Progenitor cell of endocrine pancreas (in vitro differentiated cells): ENCODE measurements around the gene PTH2. TPM values are rescaled to one million over a fixed set of nuclear protein-coding genes. Genes with fewer than 3 reads are reported as not detected.

Experiments
- DNase-seq: peaks from one replicate; pipeline ENCODE4 v3.0.0; 2021; ENCODE audit warnings: low spot score; ENCODE audit not compliant: unreplicated experiment
- H3K27ac Mint-ChIP-seq: 2 replicates; pipeline ENCODE4 v1.8.0; 2021; ENCODE audit warnings: mild to moderate bottlenecking, moderate library complexity, mixed read lengths
- H3K27me3 Mint-ChIP-seq: 2 replicates; pipeline ENCODE4 v1.8.0; 2021; ENCODE audit warnings: mixed read lengths
- H3K36me3 Mint-ChIP-seq: 2 replicates; pipeline ENCODE4 v1.8.0; 2022; ENCODE audit warnings: mixed read lengths; ENCODE audit not compliant: insufficient read depth
- H3K4me1 Mint-ChIP-seq: 2 replicates; pipeline ENCODE4 v1.8.0; 2021; ENCODE audit warnings: low read depth, mixed read lengths
- H3K4me3 Mint-ChIP-seq: 2 replicates; pipeline ENCODE4 v1.8.0; 2021; ENCODE audit warnings: low read depth, mild to moderate bottlenecking, moderate library complexity, mixed read lengths
- H3K9me3 Mint-ChIP-seq: 2 replicates; pipeline ENCODE4 v1.8.0; 2021; ENCODE audit warnings: low read depth, mixed read lengths
- CTCF ChIP-seq: fragments of 200-600 bp; sonication (generic); IDR thresholded peaks from one replicate; pipeline ENCODE4 v1.5.0; 2021; ENCODE audit warnings: antibody characterized with exemption, mild to moderate bottlenecking; ENCODE audit not compliant: unreplicated experiment
- total RNA-seq: library from RNA; stranded (reverse); gene quantifications from 2 replicates; pipeline ENCODE4 v1.2.1, GENCODE V29; 2021

PTH2 gene
- total RNA-seq, 1 donor from 2014 or later = not detected

- TF ChIP-seq CTCF = no peak
- Mint-ChIP-seq H3K9me3 (no peaks in the 10 kb centered on the region), H3K4me1 (peaks cover 4% of the 10 kb centered on the region), H3K4me3 (no peak overlapping the region), H3K27ac (no peak overlapping the region), H3K27me3 (peaks cover 85% of the 10 kb centered on the region), H3K36me3 (no peaks in the 10 kb centered on the region)
- no peak for DNase-seq
Observed at GRCh38 chr19:49438261-49438660, 15.0 kb upstream of the PTH2 start.

- Mint-ChIP-seq H3K4me1 (peaks cover 4% of the 10 kb centered on the region), H3K9me3 (no peaks in the 10 kb centered on the region), H3K27me3 (peaks cover 90% of the 10 kb centered on the region), H3K4me3 (no peak overlapping the region), H3K27ac (no peak overlapping the region), H3K36me3 (no peaks in the 10 kb centered on the region)
- TF ChIP-seq CTCF = no peak
- no peak for DNase-seq
Observed at GRCh38 chr19:49437231-49437630, 14.0 kb upstream of the PTH2 start.

- Mint-ChIP-seq H3K27me3 (peaks cover 88% of the 10 kb centered on the region), H3K27ac (no peak overlapping the region), H3K36me3 (no peaks in the 10 kb centered on the region), H3K9me3 (no peaks in the 10 kb centered on the region), H3K4me1 (peaks cover 2% of the 10 kb centered on the region), H3K4me3 (no peak overlapping the region)
- DNase-seq = no peak
- no peak for TF ChIP-seq CTCF
Observed at GRCh38 chr19:49436381-49437017, 13.3 kb upstream of the PTH2 start.

- Mint-ChIP-seq H3K4me3 (no peak overlapping the region), H3K27me3 (peaks cover 89% of the 10 kb centered on the region), H3K36me3 (no peaks in the 10 kb centered on the region), H3K9me3 (no peaks in the 10 kb centered on the region), H3K4me1 (peaks cover under 1% of the 10 kb centered on the region), H3K27ac (no peak overlapping the region)
- TF ChIP-seq CTCF = no peak
- no peak for DNase-seq
Observed at GRCh38 chr19:49435670-49436069, 12.4 kb upstream of the PTH2 start.

GRCh38 chr19:49434907-49435583 lies 11.8 kb upstream of the PTH2 start:
- no peak for TF ChIP-seq CTCF
- no peak overlapping the region for H3K4me3 Mint-ChIP-seq
- H3K4me1 Mint-ChIP-seq = no peaks in the 10 kb centered on the region
- H3K27me3 Mint-ChIP-seq = peaks cover 89% of the 10 kb centered on the region
- H3K36me3 Mint-ChIP-seq = no peaks in the 10 kb centered on the region
- H3K27ac Mint-ChIP-seq = no peak overlapping the region
- no peaks in the 10 kb centered on the region for H3K9me3 Mint-ChIP-seq
- no peak for DNase-seq
